ENCODE data around the gene SFXN1. TPM values are rescaled to one million over a fixed set of nuclear protein-coding genes. Genes with fewer than 3 reads are reported as not detected.

The SFXN1 gene
- total RNA-seq, 1 experiment from 2014 or later, result 88.3 TPM

DNA sequence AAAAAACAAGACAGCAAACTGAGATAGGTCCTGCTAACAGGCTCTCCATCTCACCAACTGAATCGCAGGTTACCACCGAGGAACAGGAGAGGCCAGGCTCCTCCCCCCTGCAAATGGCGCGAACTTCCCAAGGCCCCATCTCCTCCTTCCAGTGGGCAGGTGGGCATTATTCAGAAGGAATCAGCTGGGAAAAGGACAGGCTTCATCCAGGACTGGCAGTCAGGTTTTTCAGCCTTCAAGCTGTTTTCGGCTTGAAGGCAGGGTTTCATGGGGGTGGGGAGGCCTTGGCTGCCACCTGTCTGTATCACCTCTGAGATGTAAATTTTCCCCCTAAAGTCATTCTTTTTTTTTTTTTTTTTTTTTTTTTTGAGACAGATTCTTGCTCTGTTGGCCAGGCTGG lies 79.4 kb downstream of the SFXN1 start:
- in situ Hi-C loops (cut with HindIII; ENCODE audit: low pct_unique_long_range_greater_than_20kb, low sequenced_read_pairs), result no loop called here
- H3K36me3 ChIP-seq (ENCODE audit: control insufficient read depth, insufficient read depth, low read length), result no peaks in the 10 kb centered on the region
- intact Hi-C loops (cut with micrococcal nuclease; ENCODE audit: unreplicated experiment), result no loop called here
- no peak overlapping the region for H3K4me3 ChIP-seq (ENCODE audit: low read depth in 2 of 2, low read length in 2 of 2)
- DNase-seq (ENCODE audit: low read depth, low spot score) (no peak), ATAC-seq (no peak)
- ChIA-PET CTCF (no interaction called here), POLR2A (no interaction called here)
- TF ChIP-seq, protein P1, sequence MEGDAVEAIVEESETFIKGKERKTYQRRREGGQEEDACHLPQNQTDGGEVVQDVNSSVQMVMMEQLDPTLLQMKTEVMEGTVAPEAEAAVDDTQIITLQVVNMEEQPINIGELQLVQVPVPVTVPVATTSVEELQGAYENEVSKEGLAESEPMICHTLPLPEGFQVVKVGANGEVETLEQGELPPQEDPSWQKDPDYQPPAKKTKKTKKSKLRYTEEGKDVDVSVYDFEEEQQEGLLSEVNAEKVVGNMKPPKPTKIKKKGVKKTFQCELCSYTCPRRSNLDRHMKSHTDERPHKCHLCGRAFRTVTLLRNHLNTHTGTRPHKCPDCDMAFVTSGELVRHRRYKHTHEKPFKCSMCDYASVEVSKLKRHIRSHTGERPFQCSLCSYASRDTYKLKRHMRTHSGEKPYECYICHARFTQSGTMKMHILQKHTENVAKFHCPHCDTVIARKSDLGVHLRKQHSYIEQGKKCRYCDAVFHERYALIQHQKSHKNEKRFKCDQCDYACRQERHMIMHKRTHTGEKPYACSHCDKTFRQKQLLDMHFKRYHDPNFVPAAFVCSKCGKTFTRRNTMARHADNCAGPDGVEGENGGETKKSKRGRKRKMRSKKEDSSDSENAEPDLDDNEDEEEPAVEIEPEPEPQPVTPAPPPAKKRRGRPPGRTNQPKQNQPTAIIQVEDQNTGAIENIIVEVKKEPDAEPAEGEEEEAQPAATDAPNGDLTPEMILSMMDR (IDR thresholded peaks at IDR 0.05), result no peak
- TF ChIP-seq SIN3A (IDR thresholded peaks at IDR 0.05; ENCODE audit: borderline replicate concordance, insufficient read depth, low read depth, low read length) (no peak), TCF7L2 (IDR thresholded peaks at IDR 0.05; ENCODE audit: low read depth, low read length) (no peak), POLR2AphosphoS5 (IDR thresholded peaks at IDR 0.05; ENCODE audit: low read depth, low read length) (no peak)
- TF ChIP-seq, protein P2, sequence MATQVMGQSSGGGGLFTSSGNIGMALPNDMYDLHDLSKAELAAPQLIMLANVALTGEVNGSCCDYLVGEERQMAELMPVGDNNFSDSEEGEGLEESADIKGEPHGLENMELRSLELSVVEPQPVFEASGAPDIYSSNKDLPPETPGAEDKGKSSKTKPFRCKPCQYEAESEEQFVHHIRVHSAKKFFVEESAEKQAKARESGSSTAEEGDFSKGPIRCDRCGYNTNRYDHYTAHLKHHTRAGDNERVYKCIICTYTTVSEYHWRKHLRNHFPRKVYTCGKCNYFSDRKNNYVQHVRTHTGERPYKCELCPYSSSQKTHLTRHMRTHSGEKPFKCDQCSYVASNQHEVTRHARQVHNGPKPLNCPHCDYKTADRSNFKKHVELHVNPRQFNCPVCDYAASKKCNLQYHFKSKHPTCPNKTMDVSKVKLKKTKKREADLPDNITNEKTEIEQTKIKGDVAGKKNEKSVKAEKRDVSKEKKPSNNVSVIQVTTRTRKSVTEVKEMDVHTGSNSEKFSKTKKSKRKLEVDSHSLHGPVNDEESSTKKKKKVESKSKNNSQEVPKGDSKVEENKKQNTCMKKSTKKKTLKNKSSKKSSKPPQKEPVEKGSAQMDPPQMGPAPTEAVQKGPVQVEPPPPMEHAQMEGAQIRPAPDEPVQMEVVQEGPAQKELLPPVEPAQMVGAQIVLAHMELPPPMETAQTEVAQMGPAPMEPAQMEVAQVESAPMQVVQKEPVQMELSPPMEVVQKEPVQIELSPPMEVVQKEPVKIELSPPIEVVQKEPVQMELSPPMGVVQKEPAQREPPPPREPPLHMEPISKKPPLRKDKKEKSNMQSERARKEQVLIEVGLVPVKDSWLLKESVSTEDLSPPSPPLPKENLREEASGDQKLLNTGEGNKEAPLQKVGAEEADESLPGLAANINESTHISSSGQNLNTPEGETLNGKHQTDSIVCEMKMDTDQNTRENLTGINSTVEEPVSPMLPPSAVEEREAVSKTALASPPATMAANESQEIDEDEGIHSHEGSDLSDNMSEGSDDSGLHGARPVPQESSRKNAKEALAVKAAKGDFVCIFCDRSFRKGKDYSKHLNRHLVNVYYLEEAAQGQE (IDR thresholded peaks at IDR 0.05; ENCODE audit: insufficient read depth in 1 of 2, low read depth in 2 of 2, low read length in 1 of 2), result no peak
- H3K4me1 ChIP-seq (ENCODE audit: control insufficient read depth, insufficient read depth, low read length), result no peaks in the 10 kb centered on the region
- no peaks in the 10 kb centered on the region for H3K9me3 ChIP-seq (ENCODE audit: control insufficient read depth, insufficient read depth, low read depth, low read length)
- H3K27ac ChIP-seq (ENCODE audit: low read length), result no peak overlapping the region
- no TSS peak for BruUV-seq (replicated peaks)
- peaks cover 12% of the 10 kb centered on the region for H3K27me3 ChIP-seq (ENCODE audit: control insufficient read depth, insufficient read depth, low read length)

DNA sequence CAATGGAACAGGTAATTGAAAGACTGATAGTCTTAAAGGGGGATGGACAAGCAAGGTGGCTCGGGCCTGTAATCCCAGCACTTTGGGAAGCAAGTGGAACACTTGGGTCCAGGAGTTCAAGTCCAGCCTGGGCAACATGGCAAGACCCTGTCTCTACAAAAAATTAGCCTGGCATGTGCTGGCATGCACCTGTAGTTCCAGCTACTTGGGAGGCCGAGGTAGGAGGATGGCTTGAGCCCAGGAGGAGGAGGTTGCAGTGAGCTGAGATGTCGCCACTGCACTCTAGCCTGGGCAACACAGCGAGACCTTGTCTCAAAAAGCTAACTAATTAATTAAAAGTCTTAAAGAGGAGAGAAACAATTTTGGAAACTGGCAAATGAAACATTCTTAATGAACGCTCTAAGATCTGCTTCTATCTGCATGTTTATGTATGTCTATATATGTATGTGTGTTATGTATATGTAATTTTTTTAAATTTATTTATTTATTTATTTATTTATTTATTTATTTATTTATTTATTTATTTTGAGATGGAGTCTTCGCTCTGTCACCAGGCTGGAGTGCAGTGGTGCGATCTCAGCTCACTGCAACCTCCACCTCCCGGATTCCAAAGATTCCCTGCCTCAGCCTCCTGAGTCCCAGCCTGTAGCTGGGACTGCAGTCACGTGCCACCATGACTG lies 80.6 kb downstream of the SFXN1 start:
- no peak overlapping the region for H3K27ac ChIP-seq (ENCODE audit: low read length)
- no peaks in the 10 kb centered on the region for H3K9me3 ChIP-seq (ENCODE audit: control insufficient read depth, insufficient read depth, low read depth, low read length)
- in situ Hi-C loops (cut with HindIII; ENCODE audit: low pct_unique_long_range_greater_than_20kb, low sequenced_read_pairs), result no loop called here
- no peaks in the 10 kb centered on the region for H3K36me3 ChIP-seq (ENCODE audit: control insufficient read depth, insufficient read depth, low read length)
- TF ChIP-seq TCF7L2 (IDR thresholded peaks at IDR 0.05; ENCODE audit: low read depth, low read length), result no peak
- TF ChIP-seq, protein P2 (IDR thresholded peaks at IDR 0.05; ENCODE audit: insufficient read depth in 1 of 2, low read depth in 2 of 2, low read length in 1 of 2), result no peak
- no peak for TF ChIP-seq SIN3A (IDR thresholded peaks at IDR 0.05; ENCODE audit: borderline replicate concordance, insufficient read depth, low read depth, low read length)
- no peak for TF ChIP-seq POLR2AphosphoS5 (IDR thresholded peaks at IDR 0.05; ENCODE audit: low read depth, low read length)
- TF ChIP-seq, protein P1 (IDR thresholded peaks at IDR 0.05), result no peak
- intact Hi-C loops (cut with micrococcal nuclease; ENCODE audit: unreplicated experiment), result no loop called here
- ChIA-PET POLR2A (interaction anchor here (0.6 kb wide), 2 partner anchors 74 to 811 kb away, joined by 6 to 12 read pairs; no protein-coding TSS in a partner anchor), CTCF (interaction anchor here (0.6 kb wide), 1 partner anchor 24 kb away, joined by 5 read pairs; no protein-coding TSS in a partner anchor)
- no peak overlapping the region for H3K4me3 ChIP-seq (ENCODE audit: low read depth in 2 of 2, low read length in 2 of 2)
- no peaks in the 10 kb centered on the region for H3K4me1 ChIP-seq (ENCODE audit: control insufficient read depth, insufficient read depth, low read length)
- ATAC-seq, result no peak
- H3K27me3 ChIP-seq (ENCODE audit: control insufficient read depth, insufficient read depth, low read length), result peaks cover 15% of the 10 kb centered on the region
- DNase-seq (ENCODE audit: low read depth, low spot score), result no peak
- no TSS peak for BruUV-seq (replicated peaks)
